Adipocyte (in vitro differentiated cells): ENCODE data around the gene TMEM92.
"Not testable (repeated sequence)": the region's sequence is repeated elsewhere in the genome, so short reads cannot be mapped to it uniquely, and the experiment has no call there.

Experiments used
- DNase-seq: peaks from one replicate; pipeline ENCODE4 v3.0.0-alpha.2; 2015; ENCODE audit warnings: low read depth
- H3K27me3 ChIP-seq: replicated peaks from 2 replicates; pipeline ENCODE4 v1.7.0; 2013; ENCODE audit warnings: mild to moderate bottlenecking, low read length, moderate library complexity; ENCODE audit not compliant: control insufficient read depth, insufficient read depth
- H3K36me3 ChIP-seq: 2 replicates; pipeline ENCODE4 v1.7.0; 2013; ENCODE audit warnings: low read length, mild to moderate bottlenecking, moderate library complexity; ENCODE audit not compliant: control insufficient read depth, insufficient read depth, severe bottlenecking
- H3K4me1 ChIP-seq: 2 replicates; pipeline ENCODE4 v1.7.0; 2013; ENCODE audit warnings: mild to moderate bottlenecking, low read length, moderate library complexity; ENCODE audit not compliant: control insufficient read depth, insufficient read depth
- H3K4me3 ChIP-seq: 2 replicates; pipeline ENCODE4 v1.7.0; 2013; ENCODE audit warnings: mild to moderate bottlenecking, low read length, moderate library complexity
- H3K9ac ChIP-seq: 2 replicates; pipeline ENCODE4 v1.7.0; 2013; ENCODE audit warnings: mild to moderate bottlenecking, low read length, moderate library complexity
- H3K9me3 ChIP-seq: 2 replicates; pipeline ENCODE4 v1.7.0; 2013; ENCODE audit warnings: mild to moderate bottlenecking, low read length, moderate library complexity; ENCODE audit not compliant: control insufficient read depth

TMEM92 gene

GRCh38 chr17:50270435-50271362 lies 3.6 kb upstream of the TMEM92 start:
- Histone ChIP-seq H3K4me1 (peaks cover 65% of the 10 kb centered on the region), H3K4me3 (peak overlapping the region; percentile 70), H3K27me3 (no peaks in the 10 kb centered on the region), H3K9me3 (no peaks in the 10 kb centered on the region), H3K9ac (peak overlapping the region; percentile 89), H3K36me3 (no peaks in the 10 kb centered on the region)
- DNase-seq: peak; percentile 72

GRCh38 chr17:50271363-50271750 lies 2.9 kb upstream of the TMEM92 start:
- not testable (repeated sequence) for H3K27me3 ChIP-seq, DNase-seq, H3K36me3 ChIP-seq, H3K9me3 ChIP-seq
- peak overlapping the region; percentile 70 for H3K4me3 ChIP-seq
- H3K4me1 ChIP-seq: peaks cover 60% of the 10 kb centered on the region
- peak overlapping the region; percentile 89 for H3K9ac ChIP-seq

- H3K4me3 ChIP-seq: peak overlapping the region; percentile 78
- no peak for DNase-seq
- no peaks in the 10 kb centered on the region for H3K27me3 ChIP-seq
- H3K9ac ChIP-seq: peak overlapping the region; percentile 89
- H3K9me3 ChIP-seq: no peaks in the 10 kb centered on the region
- peaks cover 52% of the 10 kb centered on the region for H3K4me1 ChIP-seq
- no peaks in the 10 kb centered on the region for H3K36me3 ChIP-seq
Measured at GRCh38 chr17:50272246-50272645, 2.0 kb upstream of the TMEM92 start.

DNA sequence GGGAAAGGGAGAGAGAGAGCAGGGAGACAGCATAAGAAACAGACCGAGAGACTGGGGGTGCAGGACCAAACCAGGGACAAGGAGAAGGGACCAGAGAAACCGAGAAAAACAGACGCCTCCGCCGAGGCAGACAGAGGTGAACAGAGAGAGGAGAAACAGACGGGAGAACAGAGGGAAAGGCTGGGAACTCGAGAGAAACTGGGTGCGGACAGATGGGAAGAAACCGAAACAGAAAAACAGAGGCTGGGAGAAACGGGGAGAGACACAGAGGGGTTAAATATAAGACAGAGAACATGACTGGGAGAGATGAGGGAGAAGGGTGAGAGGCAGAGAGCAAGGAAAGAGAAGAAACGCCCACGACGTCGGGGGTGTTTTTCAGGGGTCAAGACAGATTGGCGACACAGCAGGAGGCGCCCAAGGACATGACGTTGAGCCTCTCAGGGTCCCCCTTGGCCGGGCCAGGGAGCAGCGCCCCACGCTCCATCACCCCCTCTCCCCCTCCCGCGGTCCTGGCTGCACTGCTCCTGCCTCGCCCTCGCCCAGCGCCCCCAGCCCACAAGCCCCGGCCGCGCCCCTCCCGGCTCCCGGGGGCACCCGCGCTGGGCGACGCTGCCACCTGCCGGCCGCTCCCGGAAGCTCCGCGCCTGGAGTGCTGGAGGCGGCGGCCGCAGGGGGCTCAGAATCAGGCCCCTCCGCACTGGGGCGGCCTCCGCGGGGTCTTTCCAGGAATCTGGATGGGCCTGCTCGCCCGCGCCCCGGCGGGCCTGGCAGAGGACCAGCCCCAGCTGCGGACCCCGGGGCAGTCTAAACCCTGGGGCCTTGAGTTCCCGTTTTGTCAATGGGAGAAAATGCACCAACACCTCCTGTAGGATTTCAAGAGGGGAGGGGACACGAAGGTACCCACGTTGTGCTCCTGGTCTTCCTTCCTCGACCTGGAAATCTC lies 1.3 kb upstream of the TMEM92 start:
- peak overlapping the region; percentile 78 for H3K4me3 ChIP-seq

DNA sequence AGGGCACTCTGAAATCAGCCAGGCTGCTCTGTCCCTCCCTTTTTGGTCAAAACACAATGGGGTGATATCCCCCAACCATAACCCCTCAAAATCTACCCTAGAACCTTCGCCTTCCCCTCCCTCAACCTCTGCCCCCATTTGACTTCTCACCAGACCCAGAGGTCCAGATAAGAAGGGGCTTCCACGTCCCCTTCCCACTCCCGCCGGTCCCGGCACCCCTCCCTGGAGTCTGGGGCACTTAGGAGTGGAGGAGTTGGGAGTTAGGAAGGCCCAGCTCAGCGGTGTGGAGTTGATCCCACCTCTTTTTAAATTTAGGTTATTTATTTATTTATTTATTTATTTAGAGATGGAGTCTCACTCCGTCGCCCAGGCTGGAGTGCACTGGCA lies 619 bp upstream of the TMEM92 start:
- Histone ChIP-seq H3K4me1 (peaks cover 39% of the 10 kb centered on the region), H3K27me3 (no peaks in the 10 kb centered on the region)
- no peak for DNase-seq

More for the DNA sequence above, 1.3 kb upstream of the TMEM92 start:
- Histone ChIP-seq H3K4me1 (peaks cover 45% of the 10 kb centered on the region), H3K27me3 (no peaks in the 10 kb centered on the region), H3K36me3 (no peaks in the 10 kb centered on the region), H3K9ac (peak overlapping the region; percentile 89), H3K9me3 (no peaks in the 10 kb centered on the region)
- peak; percentile 82 for DNase-seq

GRCh38 chr17:50274897-50275221 lies 593 bp downstream of the TMEM92 start:
- H3K9me3 ChIP-seq: no peaks in the 10 kb centered on the region
- no peak for DNase-seq
- peaks cover 42% of the 10 kb centered on the region for H3K4me1 ChIP-seq
- no peak overlapping the region for H3K4me3 ChIP-seq
- peaks cover 4% of the 10 kb centered on the region for H3K36me3 ChIP-seq
- H3K9ac ChIP-seq: no peak overlapping the region
- no peaks in the 10 kb centered on the region for H3K27me3 ChIP-seq

More for the DNA sequence above, 619 bp upstream of the TMEM92 start:
- Histone ChIP-seq H3K9ac (peak overlapping the region; percentile 89), H3K36me3 (no peaks in the 10 kb centered on the region), H3K9me3 (no peaks in the 10 kb centered on the region), H3K4me3 (peak overlapping the region; percentile 78)

- no peak overlapping the region for H3K9ac ChIP-seq
- peaks cover 39% of the 10 kb centered on the region for H3K4me1 ChIP-seq
- H3K27me3 ChIP-seq: no peaks in the 10 kb centered on the region
- DNase-seq: no peak
- H3K9me3 ChIP-seq: no peaks in the 10 kb centered on the region
- H3K36me3 ChIP-seq: peaks cover 5% of the 10 kb centered on the region
- no peak overlapping the region for H3K4me3 ChIP-seq
Measured at GRCh38 chr17:50275279-50275678, 1.0 kb downstream of the TMEM92 start.

DNA sequence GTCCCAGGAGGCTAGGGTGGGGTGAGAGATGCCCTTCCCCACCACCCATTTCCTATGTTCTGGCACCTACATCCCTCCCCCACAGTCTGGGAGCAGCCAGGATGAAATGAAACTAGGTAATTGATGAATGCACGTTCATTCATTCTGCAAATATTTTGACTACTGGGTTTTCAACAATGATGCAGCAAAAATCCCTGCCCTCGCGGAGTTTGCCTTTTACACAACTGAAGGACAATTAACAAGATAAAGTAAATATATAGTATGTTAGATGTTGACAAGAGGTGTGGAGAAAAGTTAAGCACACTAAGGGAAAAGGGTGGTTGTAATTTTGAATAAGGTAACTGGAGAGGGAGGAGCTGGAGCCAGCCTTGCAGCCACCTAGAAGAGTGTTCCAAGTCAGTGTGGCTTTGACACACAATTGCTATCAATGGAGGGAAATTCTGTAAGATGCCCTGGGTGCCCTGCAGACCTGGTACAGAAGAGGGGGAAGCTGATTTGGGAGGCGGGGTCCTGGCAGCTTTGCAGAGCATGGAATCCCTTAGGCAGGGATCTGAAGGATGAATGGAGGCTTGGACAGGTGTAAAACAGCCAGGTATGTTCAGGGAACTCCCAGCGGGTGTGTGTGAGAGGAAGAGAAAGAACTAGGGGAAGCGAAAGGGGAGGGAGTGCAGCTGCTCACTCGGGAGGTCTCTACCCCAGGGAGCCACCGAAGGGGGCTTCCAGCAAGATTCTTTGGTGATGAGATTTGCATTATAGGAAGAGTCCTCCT lies 2.5 kb downstream of the TMEM92 start:
- Histone ChIP-seq H3K36me3 (peaks cover 20% of the 10 kb centered on the region), H3K4me3 (no peak overlapping the region), H3K27me3 (no peaks in the 10 kb centered on the region), H3K9me3 (no peaks in the 10 kb centered on the region), H3K4me1 (peaks cover 26% of the 10 kb centered on the region), H3K9ac (no peak overlapping the region)
- DNase-seq: no peak

DNA sequence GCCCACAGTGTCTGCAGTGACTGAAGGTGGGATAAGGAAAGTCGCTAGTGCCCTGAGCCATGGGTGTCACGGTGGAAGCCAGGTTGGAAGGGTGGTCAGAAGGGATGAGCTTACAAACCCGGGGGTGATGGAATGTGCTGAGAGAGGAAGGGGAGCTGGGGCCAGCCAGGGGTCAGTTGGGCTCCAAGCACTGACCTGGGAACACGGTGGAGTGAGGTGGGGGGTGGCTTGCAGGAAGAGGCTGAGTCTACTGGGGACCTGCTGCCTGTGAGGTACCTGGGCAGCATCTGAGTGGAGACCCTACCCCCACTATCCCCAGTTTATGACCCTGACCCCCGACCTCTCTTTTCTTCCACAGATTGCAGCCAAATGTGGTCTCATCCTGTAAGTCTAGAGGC lies 3.1 kb downstream of the TMEM92 start:
- H3K4me1 ChIP-seq: peaks cover 20% of the 10 kb centered on the region
- H3K36me3 ChIP-seq: peaks cover 25% of the 10 kb centered on the region
- no peak for DNase-seq
- no peak overlapping the region for H3K4me3 ChIP-seq
- H3K9ac ChIP-seq: no peak overlapping the region
- no peaks in the 10 kb centered on the region for H3K27me3 ChIP-seq
- H3K9me3 ChIP-seq: no peaks in the 10 kb centered on the region

- Histone ChIP-seq H3K4me3 (no peak overlapping the region), H3K9ac (no peak overlapping the region), H3K9me3 (no peaks in the 10 kb centered on the region), H3K36me3 (peaks cover 25% of the 10 kb centered on the region), H3K4me1 (peaks cover 15% of the 10 kb centered on the region), H3K27me3 (no peaks in the 10 kb centered on the region)
- no peak for DNase-seq
Measured at GRCh38 chr17:50278526-50279180, 4.4 kb downstream of the TMEM92 start.
